ENCODE data around the gene AKAP6.

Gene AKAP6

DNA sequence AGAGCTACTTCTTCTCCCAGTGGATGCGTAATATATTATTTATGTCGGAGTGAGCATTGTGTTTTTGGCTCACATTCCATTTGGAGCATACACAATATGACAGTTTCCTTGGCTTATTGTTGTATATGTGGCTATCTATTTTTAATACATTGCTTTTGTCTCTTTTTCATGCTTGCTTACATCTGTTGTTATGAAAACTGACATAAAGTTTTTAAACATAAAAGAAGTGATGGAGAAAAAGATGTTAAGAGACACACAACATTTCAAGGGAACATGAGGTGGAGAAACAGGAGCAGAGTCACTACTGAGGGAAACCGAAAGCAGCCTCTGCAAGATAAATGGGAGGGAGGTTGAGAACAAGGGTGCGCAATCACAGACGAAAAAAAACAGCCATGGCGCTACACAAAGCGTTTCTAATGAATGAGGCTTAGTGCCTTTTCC lies 381.2 kb downstream of the AKAP6 start:
- H3K4me3 ChIP-seq (ENCODE audit: low read depth, low read length), result no peak overlapping the region
- TF ChIP-seq, protein P1, sequence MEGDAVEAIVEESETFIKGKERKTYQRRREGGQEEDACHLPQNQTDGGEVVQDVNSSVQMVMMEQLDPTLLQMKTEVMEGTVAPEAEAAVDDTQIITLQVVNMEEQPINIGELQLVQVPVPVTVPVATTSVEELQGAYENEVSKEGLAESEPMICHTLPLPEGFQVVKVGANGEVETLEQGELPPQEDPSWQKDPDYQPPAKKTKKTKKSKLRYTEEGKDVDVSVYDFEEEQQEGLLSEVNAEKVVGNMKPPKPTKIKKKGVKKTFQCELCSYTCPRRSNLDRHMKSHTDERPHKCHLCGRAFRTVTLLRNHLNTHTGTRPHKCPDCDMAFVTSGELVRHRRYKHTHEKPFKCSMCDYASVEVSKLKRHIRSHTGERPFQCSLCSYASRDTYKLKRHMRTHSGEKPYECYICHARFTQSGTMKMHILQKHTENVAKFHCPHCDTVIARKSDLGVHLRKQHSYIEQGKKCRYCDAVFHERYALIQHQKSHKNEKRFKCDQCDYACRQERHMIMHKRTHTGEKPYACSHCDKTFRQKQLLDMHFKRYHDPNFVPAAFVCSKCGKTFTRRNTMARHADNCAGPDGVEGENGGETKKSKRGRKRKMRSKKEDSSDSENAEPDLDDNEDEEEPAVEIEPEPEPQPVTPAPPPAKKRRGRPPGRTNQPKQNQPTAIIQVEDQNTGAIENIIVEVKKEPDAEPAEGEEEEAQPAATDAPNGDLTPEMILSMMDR (IDR thresholded peaks at IDR 0.05; ENCODE audit: borderline replicate concordance, insufficient read depth, low read depth, low read length), result no peak

GRCh38 chr14:32710731-32711680 lies 381.9 kb downstream of the AKAP6 start:
- TF ChIP-seq, protein P1 (IDR thresholded peaks at IDR 0.05; ENCODE audit: borderline replicate concordance, insufficient read depth, low read depth, low read length), result peak; percentile 40; the same call in 1 of the 2 replicates
- H3K4me3 ChIP-seq (ENCODE audit: low read depth, low read length), result no peak overlapping the region

DNA sequence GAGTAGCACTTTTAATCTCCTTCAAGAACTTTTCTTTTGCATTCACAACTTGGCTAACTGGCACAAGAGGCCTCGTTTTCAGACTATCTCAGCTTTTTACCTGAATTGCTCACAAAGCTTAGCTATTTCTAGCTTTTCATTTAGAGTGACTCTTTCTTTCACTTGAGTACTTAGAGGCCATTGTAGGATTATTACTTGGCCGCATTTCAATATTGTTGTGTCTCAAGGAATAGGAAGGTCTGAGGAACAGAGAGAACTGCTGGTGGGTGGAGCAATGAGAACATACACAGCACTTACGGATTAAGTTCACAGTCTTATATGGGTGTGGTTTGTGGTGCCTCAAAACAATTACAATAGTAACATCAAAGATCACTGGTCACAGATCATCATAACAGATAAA lies 384.8 kb downstream of the AKAP6 start:
- TF ChIP-seq, protein P1 (IDR thresholded peaks at IDR 0.05; ENCODE audit: borderline replicate concordance, insufficient read depth, low read depth, low read length), result no peak
- H3K4me3 ChIP-seq (ENCODE audit: low read depth, low read length), result no peak overlapping the region

GRCh38 chr14:32719601-32720000 lies 390.5 kb downstream of the AKAP6 start:
- H3K4me3 ChIP-seq (ENCODE audit: low read depth, low read length), result no peak overlapping the region
- TF ChIP-seq, protein P1 (IDR thresholded peaks at IDR 0.05; ENCODE audit: borderline replicate concordance, insufficient read depth, low read depth, low read length), result no peak

DNA sequence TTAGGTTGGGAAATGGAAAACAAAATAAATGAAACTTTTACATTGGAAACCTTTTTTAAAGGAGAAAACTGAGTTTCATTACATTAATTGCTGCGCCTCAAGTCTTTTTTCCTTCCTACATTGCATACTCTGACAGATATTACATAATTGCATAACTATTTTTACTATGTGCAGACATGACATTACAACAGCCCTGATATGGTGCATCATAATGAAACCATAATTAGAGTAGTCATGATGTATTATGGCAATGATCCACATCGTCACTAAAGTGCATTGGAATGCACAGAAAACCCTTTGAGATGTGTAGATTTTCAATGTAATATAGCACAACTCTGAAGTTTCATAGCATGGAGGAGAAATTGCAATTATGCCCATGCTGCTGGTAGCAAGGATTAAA lies 391.8 kb downstream of the AKAP6 start:
- TF ChIP-seq, protein P1 (IDR thresholded peaks at IDR 0.05; ENCODE audit: borderline replicate concordance, insufficient read depth, low read depth, low read length), result no peak
- no peak overlapping the region for H3K4me3 ChIP-seq (ENCODE audit: low read depth, low read length)

- no peak overlapping the region for H3K4me3 ChIP-seq (ENCODE audit: low read depth, low read length)
- TF ChIP-seq, protein P1 (IDR thresholded peaks at IDR 0.05; ENCODE audit: borderline replicate concordance, insufficient read depth, low read depth, low read length), result no peak
Observed at GRCh38 chr14:32722631-32723183, 393.6 kb downstream of the AKAP6 start.

All from GM12875 (cell line).